Skin epidermis (tissue), 12 donors: ENCODE data around the gene SERBP1.
"Not testable (repeated sequence)": the region's sequence is repeated elsewhere in the genome, so short reads cannot be mapped to it uniquely, and the experiment has no call there.

Experiments
- H3K27ac ChIP-seq, 21 experiments: fragments of 200-600 bp; sonication (generic) in 11 of 21; one replicate each; pipeline ENCODE4 v1.5.0; 2020; ENCODE audit warnings: mild to moderate bottlenecking in 3 of 21, inconsistent platforms in 2 of 21, moderate library complexity in 2 of 21
- H3K4me3 ChIP-seq, 7 experiments: fragments of 200-600 bp; sonication (generic) in 2 of 7; one replicate each; pipeline ENCODE4 v1.5.0; 2020; ENCODE audit warnings: inconsistent platforms in 2 of 7, mild to moderate bottlenecking in 2 of 7, moderate library complexity in 1 of 7

The SERBP1 gene

GRCh38 chr1:67441739-67442281 is 11.6 kb upstream of the SERBP1 start:
- Histone ChIP-seq H3K4me3 (no peak overlapping the region), H3K27ac (no peak overlapping the region)

- Histone ChIP-seq H3K4me3 (no peak overlapping the region), H3K27ac (no peak overlapping the region)
Observed at GRCh38 chr1:67441183-67441582, 11.0 kb upstream of the SERBP1 start.

- H3K4me3 ChIP-seq, result no peak overlapping the region
- no peak overlapping the region for H3K27ac ChIP-seq
Observed at GRCh38 chr1:67440339-67440738, 10.1 kb upstream of the SERBP1 start.

GRCh38 chr1:67439277-67440029 is 9.3 kb upstream of the SERBP1 start:
- H3K4me3 ChIP-seq, result no peak overlapping the region
- no peak overlapping the region for H3K27ac ChIP-seq

GRCh38 chr1:67437961-67438360 is 7.8 kb upstream of the SERBP1 start:
- no peak overlapping the region for H3K4me3 ChIP-seq
- H3K27ac ChIP-seq, result no peak overlapping the region

- H3K27ac ChIP-seq, result no peak overlapping the region
- H3K4me3 ChIP-seq, result no peak overlapping the region
Observed at GRCh38 chr1:67436511-67437055, 6.4 kb upstream of the SERBP1 start.

DNA sequence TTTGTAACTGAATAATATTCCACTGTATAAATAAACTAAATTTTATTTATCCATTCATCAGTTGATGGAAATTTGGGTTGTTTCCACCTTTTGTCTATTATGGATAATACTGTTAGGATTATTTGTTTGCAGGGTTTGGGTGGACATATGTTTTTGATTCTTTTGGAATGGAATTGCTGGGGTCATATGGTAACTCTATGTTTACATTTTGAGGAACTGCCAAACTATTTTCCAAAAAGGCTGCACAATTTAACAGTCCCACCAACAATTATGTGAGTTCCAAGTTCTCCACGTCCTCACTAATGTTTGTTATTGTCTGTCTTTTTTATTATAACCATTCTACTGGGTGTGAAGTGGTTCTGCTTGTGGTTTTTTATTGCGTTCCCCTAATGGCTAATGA is 4.3 kb upstream of the SERBP1 start:
- no peak overlapping the region for H3K4me3 ChIP-seq
- no peak overlapping the region for H3K27ac ChIP-seq

DNA sequence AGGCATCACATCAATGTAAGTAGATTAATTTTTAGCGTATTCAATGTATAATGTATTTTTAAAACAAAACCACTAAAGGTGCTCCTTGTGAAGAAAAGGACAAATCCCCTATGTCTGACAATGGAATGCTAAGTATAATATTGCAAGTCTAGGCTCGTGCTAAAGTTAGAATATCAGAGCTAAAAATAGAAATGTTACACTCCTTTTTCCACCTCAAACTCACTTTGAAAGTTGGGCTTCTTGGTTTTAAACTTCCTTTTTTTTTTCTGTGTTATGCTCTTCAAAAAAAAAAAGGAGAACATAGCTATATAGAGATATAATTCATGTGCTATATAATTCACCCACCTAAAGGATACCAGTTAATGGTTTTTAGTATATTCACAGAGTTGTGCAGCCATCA is 3.6 kb upstream of the SERBP1 start:
- Histone ChIP-seq H3K4me3 (no peak overlapping the region), H3K27ac (no peak overlapping the region)

GRCh38 chr1:67432745-67433144 is 2.5 kb upstream of the SERBP1 start:
- Histone ChIP-seq H3K4me3 (no peak overlapping the region), H3K27ac (no peak overlapping the region)

- H3K27ac ChIP-seq, result peak overlapping the region in 4 of 21 experiments; percentile 87 to 92 (median 90)
Observed at GRCh38 chr1:67431869-67432578, 1.8 kb upstream of the SERBP1 start.

DNA sequence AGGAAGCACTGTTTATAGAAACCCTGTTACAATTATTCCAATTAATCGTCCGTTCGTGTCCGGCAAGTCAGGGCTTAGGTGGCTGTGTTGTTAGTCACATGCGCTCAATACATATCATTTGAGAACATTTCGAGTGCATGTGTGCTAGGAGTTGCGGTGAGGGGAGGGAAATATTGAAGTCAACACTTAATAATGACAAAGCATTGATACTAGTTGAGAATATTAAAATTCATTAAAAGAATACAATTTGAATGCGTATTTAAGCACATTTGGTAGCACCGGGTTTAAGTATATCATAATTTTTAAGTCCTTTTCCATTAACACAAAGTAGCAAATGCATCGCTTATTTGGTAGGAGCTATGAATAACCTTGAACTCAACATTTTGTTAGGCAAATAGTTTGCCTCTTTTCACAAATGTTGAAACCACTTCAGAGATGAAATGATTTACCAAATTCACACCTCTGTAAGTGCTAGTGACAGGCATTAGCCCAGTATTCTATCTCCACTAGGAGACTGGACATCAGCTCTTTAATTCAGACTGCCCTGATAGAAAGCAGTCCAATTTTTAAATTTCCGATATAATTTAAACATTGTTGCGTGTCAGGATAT is 1.1 kb upstream of the SERBP1 start:
- Histone ChIP-seq H3K27ac (peak overlapping the region in 20 of 21 experiments; percentile 85 to 98 (median 94)), H3K4me3 (peak overlapping the region; percentile 68 to 91 (median 89))

More at GRCh38 chr1:67431869-67432578, 1.8 kb upstream of the SERBP1 start:
- no peak overlapping the region for H3K4me3 ChIP-seq

- Histone ChIP-seq H3K27ac (peak overlapping the region; percentile 81 to 98 (median 94)), H3K4me3 (peak overlapping the region; percentile 68 to 91 (median 89))
Observed at GRCh38 chr1:67429528-67430357, 459 bp downstream of the SERBP1 start.

DNA sequence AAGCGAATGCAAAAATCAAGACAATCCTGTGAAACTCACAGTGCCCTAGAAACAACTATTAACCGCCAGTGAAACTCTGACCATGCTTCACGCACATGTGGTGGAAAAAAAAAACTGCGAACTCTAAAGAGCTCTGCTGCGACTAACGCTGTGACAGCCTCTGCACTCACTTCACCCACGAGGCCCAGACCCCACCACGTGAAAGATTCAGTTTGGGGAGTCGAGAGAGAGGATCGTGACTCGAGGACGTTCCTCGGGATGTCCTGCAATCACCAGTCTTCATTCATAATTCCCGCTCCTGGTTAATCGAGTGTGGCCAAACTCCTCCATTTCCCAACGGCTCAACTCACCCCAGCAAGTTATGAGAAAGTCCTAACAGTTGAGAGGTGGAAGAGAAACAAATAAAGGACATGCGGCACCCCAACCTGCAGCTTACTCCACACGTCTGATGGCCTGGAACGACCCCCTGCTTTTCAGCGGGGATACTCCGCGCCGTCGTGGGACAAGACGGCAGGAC is 1.1 kb downstream of the SERBP1 start:
- Histone ChIP-seq H3K27ac (peak overlapping the region; percentile 81 to 98 (median 94)), H3K4me3 (peak overlapping the region; percentile 68 to 91 (median 89))

DNA sequence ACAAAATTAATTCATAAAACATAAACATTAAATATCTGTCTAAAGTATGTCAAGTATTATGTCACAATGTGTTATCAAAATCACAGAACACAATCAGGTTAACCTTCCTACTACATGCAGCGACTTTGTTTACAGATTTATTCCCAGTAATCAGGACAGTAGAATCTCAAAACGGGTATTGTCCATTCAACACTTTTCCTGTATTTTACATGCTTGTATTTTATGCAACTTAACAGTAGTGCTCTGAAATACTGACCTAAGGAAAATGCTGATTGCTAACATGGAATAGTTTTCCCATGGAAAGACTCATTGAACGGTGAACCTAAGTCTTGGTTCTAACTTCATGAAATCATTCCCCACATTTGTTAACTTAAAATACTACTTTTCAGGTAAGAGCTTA is 2.3 kb downstream of the SERBP1 start:
- Histone ChIP-seq H3K4me3 (peak overlapping the region; percentile 68 to 91 (median 89)), H3K27ac (peak overlapping the region in 5 of 21 experiments; percentile 8 to 98 (median 94))

DNA sequence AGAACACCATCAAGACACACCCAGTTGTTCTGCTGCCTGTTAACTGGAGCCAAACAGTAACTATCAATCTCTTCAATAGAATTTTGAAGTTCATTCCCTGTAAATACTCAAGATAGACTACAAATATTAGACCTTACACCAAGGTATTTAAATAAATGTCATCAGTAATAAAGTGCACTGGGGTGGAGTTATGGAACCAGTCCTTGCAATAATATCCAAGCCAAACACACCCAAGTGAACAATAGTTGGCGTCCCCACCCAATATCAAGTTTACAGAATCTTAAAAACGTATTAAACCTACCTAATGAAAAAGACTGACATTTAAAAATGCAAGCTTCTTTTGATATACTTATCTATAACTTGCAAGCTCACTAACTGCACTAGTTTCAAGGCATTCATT is 2.7 kb downstream of the SERBP1 start:
- Histone ChIP-seq H3K27ac (peak overlapping the region in 2 of 21 experiments; percentile 15 to 98), H3K4me3 (peak overlapping the region; percentile 68 to 91 (median 89))

DNA sequence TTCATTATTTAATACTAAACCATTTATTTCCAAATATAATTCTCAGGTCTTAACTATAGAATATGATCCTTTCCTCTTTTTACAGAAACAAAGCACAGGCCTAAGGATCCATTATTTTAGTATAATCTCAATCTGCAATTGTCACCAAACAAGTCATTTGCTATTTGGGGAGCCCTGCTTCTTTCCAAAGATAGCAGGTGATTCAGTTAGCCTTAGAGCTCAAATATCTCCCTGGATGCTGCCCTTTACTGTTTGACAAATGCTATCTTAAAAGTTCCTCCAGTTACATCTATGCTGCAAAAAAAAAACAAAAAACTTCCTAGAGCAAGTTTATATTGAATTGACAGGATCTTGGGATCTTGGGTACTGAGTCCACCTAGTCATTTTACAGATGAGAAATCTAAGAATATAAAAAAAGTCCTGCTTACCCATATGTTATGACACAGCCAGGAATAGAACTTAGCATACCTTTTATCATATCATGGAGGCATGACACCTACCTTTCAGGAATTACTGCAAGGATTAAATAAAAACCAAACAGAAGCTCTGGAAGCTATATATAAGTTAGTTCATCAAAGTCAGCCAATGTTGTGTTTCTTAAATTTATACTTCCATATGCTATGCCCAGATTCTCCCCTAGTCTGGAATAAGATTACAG is 9.2 kb downstream of the SERBP1 start:
- H3K4me3 ChIP-seq, result no peak overlapping the region

DNA sequence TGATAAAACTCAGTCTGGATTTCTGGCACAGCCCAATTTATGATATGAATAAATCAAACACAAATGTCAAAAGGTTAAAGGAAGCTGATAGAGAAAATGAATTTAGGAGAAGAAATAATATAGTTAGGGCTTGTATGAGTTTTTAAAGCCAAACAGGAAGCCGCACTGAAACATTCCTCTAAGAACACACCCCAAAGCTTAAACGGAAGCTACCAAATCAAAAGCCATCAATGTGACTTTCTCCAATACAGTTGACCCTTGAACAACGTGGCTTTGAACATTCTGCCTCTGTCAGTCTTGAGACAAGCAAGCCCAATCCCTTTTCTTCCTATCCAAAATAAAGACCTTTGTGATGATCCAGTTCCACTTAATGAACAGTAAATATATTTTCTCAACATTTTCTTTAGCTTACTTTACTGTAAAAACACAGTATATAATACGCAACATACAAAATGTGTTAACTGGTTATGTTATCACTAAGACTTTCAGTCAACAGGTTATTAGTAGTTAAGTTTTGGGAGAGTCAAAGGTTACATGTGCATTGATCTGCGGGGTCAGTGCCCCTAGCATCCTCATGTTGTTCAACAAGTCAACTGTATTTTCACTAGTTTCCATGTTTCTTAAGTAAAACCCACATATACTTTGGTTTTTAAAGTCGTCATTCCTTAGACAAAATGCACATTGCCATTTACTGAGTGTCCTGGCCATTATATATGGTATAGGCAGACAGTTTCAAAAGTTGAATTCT is 11.2 kb downstream of the SERBP1 start:
- H3K4me3 ChIP-seq, result no peak overlapping the region
- H3K27ac ChIP-seq, result peak overlapping the region in 1 of 21 experiments; percentile 28

More for the DNA sequence above, 9.2 kb downstream of the SERBP1 start:
- no peak overlapping the region for H3K27ac ChIP-seq

DNA sequence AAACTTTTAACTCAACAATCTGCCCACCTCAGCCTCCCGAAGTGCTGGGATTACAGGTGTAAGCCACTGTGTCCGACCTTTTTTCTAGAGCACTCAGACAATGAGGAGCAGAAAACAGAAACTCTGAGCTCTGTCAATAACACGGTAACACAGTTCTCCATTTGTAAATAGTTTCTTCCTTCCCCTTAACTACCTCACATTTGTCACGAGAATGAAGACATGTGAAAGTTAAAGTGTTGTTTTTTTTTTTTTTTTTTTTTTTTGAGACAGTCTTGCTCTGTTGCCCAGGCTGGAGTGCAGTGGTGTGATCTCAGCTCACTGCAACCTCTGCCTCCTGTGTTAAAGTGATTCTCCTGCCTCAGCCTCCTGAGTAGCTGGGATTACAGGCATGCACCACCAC is 12.5 kb downstream of the SERBP1 start:
- H3K27ac ChIP-seq, H3K4me3 ChIP-seq: not testable (repeated sequence)
